K562 (cell line): ENCODE data around the gene OR10G3. TPM values are rescaled to one million over a fixed set of nuclear protein-coding genes. Genes with fewer than 3 reads are reported as not detected.

Experiments used
- ILK ChIP-seq: fragments of 450-650 bp; IDR thresholded peaks from 2 replicates; pipeline ENCODE4 v1.6.1; 2016; ENCODE audit warnings: missing genetic modification characterization, low read depth, mild to moderate bottlenecking, missing compliant biosample characterization, moderate library complexity, borderline replicate concordance
- PTTG1 ChIP-seq: fragments of 450-650 bp; IDR thresholded peaks from 2 replicates; pipeline ENCODE4 v1.6.1; 2016; ENCODE audit warnings: low read depth, mild to moderate bottlenecking, missing genetic modification characterization, missing compliant biosample characterization
- YY1 ChIP-seq, 3 experiments: IDR thresholded peaks; 2 replicates each; pipeline ENCODE4 v1.6.1; 2011; ENCODE audit warnings: low read length in 2 of 3, mild to moderate bottlenecking in 2 of 3, moderate library complexity in 2 of 3, borderline replicate concordance in 1 of 3, control low read depth in 1 of 3, low read depth in 1 of 3; ENCODE audit not compliant: insufficient read depth in 3 of 3, insufficient replicate concordance in 2 of 3, control insufficient read depth in 1 of 3, insufficient read length in 1 of 3; ENCODE audit errors: extremely low read depth in 1 of 3
- polyA plus RNA-seq, 8 experiments: library from polyadenylated mRNA; depleted of rRNA in 4 of 8; stranded (reverse) in 5 of 8; unstranded in 3 of 8; fragments of >200 nt; fragmentation: Nextera tagmentation in 2 of 8; fragmentation: Illumina TruSeq in 1 of 8; extraction: Ambion mirVana in 2 of 8; extraction: Trizol in 1 of 8; gene quantifications; 2 replicates each; pipeline versions ENCODE4 v1.2.1 to v1.2.3, GENCODE V29; 2011 to 2014; ENCODE audit warnings: inconsistent platforms in 1 of 8, missing spikeins in 1 of 8
- total RNA-seq, 7 experiments: library from RNA; depleted of rRNA in 6 of 7; stranded (reverse); fragments of >200 nt in 6 of 7; fragmentation: Illumina TruSeq in 2 of 7; extraction: Trizol in 2 of 7; gene quantifications; 2 replicates each; pipeline versions ENCODE4 v1.2.1 to v1.2.3, GENCODE V29; 2011 to 2021; ENCODE audit warnings: low replicate concordance in 1 of 7
- TF ChIP-seq, protein P1 (sequence below), 2 experiments: fragments of 150-350 bp in 1 of 2; IDR thresholded peaks; 2 replicates each; pipeline ENCODE4 v1.6.1; 2012 to 2016; ENCODE audit warnings: low read depth in 2 of 2, low read length in 2 of 2, mild to moderate bottlenecking in 1 of 2, moderate library complexity in 1 of 2
- TF ChIP-seq, protein P2 (sequence below): fragments of 250-450 bp; sonication (Bioruptor Pico); IDR thresholded peaks from 2 replicates; pipeline ENCODE4 v1.4.0; 2020; ENCODE audit warnings: mild to moderate bottlenecking, moderate library complexity
- TF ChIP-seq, protein P3 (sequence below): sonication (generic); formaldehyde crosslinking; IDR thresholded peaks from 2 replicates; pipeline ENCODE4 v1.8.1; 2023; ENCODE audit warnings: mild to moderate bottlenecking, missing genetic modification reagents, moderate library complexity

The OR10G3 gene
- total and polyA plus RNA-seq, 9 of the 15 experiments (the other 6 are each of a cell fraction or from before 2014, with no cell fraction given) = not detected

DNA sequence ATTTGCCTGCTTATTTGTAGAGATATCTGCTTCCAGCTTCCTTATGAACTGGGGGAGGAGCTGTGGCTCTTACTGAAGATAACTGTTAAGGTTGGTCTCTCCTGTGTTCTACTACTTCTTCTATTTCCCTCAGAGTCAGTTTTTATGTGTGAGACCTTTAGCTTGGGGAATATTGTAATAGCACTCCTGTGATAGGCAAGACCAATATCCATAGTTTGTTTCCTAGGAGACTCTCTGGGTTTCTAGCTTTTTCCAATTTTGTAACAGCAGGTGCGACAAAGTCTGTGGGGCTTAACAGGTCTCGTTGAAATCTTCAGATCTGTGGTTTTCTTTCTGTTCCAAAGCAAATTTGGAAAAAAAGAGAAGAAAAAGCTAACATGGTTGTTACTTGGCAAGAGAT is at the start of gene OR10G3 (continued):
- TF ChIP-seq YY1 (IDR thresholded peaks at IDR 0.05; ENCODE audit: borderline replicate concordance in 1 of 3, control insufficient read depth in 1 of 3, extremely low read depth in 1 of 3, insufficient read depth in 3 of 3, insufficient read length in 1 of 3, insufficient replicate concordance in 2 of 3, low read depth in 1 of 3, low read length in 2 of 3) (no peak), PTTG1 (tag) (no peak), ILK (tag) (no peak)
- TF ChIP-seq, protein P1, sequence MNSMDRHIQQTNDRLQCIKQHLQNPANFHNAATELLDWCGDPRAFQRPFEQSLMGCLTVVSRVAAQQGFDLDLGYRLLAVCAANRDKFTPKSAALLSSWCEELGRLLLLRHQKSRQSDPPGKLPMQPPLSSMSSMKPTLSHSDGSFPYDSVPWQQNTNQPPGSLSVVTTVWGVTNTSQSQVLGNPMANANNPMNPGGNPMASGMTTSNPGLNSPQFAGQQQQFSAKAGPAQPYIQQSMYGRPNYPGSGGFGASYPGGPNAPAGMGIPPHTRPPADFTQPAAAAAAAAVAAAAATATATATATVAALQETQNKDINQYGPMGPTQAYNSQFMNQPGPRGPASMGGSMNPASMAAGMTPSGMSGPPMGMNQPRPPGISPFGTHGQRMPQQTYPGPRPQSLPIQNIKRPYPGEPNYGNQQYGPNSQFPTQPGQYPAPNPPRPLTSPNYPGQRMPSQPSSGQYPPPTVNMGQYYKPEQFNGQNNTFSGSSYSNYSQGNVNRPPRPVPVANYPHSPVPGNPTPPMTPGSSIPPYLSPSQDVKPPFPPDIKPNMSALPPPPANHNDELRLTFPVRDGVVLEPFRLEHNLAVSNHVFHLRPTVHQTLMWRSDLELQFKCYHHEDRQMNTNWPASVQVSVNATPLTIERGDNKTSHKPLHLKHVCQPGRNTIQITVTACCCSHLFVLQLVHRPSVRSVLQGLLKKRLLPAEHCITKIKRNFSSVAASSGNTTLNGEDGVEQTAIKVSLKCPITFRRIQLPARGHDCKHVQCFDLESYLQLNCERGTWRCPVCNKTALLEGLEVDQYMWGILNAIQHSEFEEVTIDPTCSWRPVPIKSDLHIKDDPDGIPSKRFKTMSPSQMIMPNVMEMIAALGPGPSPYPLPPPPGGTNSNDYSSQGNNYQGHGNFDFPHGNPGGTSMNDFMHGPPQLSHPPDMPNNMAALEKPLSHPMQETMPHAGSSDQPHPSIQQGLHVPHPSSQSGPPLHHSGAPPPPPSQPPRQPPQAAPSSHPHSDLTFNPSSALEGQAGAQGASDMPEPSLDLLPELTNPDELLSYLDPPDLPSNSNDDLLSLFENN (IDR thresholded peaks at IDR 0.05; ENCODE audit: low read depth in 2 of 2, low read length in 2 of 2) = no peak
- TF ChIP-seq, protein P2, sequence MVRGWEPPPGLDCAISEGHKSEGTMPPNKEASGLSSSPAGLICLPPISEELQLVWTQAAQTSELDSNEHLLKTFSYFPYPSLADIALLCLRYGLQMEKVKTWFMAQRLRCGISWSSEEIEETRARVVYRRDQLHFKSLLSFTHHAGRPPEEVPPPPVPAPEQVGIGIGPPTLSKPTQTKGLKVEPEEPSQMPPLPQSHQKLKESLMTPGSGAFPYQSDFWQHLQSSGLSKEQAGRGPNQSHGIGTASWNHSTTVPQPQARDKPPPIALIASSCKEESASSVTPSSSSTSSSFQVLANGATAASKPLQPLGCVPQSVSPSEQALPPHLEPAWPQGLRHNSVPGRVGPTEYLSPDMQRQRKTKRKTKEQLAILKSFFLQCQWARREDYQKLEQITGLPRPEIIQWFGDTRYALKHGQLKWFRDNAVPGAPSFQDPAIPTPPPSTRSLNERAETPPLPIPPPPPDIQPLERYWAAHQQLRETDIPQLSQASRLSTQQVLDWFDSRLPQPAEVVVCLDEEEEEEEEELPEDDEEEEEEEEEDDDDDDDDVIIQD (CRISPR knock-in tag) = no peak
- TF ChIP-seq, protein P3, sequence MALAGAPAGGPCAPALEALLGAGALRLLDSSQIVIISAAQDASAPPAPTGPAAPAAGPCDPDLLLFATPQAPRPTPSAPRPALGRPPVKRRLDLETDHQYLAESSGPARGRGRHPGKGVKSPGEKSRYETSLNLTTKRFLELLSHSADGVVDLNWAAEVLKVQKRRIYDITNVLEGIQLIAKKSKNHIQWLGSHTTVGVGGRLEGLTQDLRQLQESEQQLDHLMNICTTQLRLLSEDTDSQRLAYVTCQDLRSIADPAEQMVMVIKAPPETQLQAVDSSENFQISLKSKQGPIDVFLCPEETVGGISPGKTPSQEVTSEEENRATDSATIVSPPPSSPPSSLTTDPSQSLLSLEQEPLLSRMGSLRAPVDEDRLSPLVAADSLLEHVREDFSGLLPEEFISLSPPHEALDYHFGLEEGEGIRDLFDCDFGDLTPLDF (CRISPR knock-in tag) = no peak
